ENCODE results near the gene AHCYL2. TPM values are rescaled to one million over a fixed set of nuclear protein-coding genes. Genes with fewer than 3 reads are reported as not detected.

The AHCYL2 gene
- total RNA-seq, 4 donors from 2014 or later, result 33.5 to 61.2 (median 41.7) TPM

GRCh38 chr7:129427526-129428045 lies 202.8 kb downstream of the AHCYL2 start:
- Histone ChIP-seq H3K9me3 (no peaks in the 10 kb centered on the region), H3K4me1 (no peaks in the 10 kb centered on the region), H3K27ac (no peak overlapping the region), H3K27me3 (no peaks in the 10 kb centered on the region), H3K36me3 (peaks cover 30% of the 10 kb centered on the region), H3K4me3 (no peak overlapping the region)
- DNase-seq (ENCODE audit: low spot score in 2 of 2), result no peak
- WGBS, result 42% methylated on average over 2 of the region's 2 CpGs
- TF ChIP-seq POLR2A (IDR thresholded peaks at IDR 0.05), result no peak
- no peak for TF ChIP-seq CTCF (IDR thresholded peaks at IDR 0.05)
- no peak for TF ChIP-seq EP300 (IDR thresholded peaks at IDR 0.05)
- TF ChIP-seq POLR2AphosphoS5 (IDR thresholded peaks at IDR 0.05), result no peak

- Histone ChIP-seq H3K36me3 (peaks cover under 1% of the 10 kb centered on the region), H3K9me3 (no peaks in the 10 kb centered on the region), H3K27me3 (peaks cover 13% of the 10 kb centered on the region), H3K4me3 (no peak overlapping the region), H3K27ac (no peak overlapping the region), H3K4me1 (peaks cover 15% of the 10 kb centered on the region)
- TF ChIP-seq EP300 (IDR thresholded peaks at IDR 0.05), result no peak
- TF ChIP-seq CTCF (IDR thresholded peaks at IDR 0.05), result no peak
- no peak for TF ChIP-seq POLR2A (IDR thresholded peaks at IDR 0.05)
- TF ChIP-seq POLR2AphosphoS5 (IDR thresholded peaks at IDR 0.05), result no peak
- no peak for DNase-seq (ENCODE audit: low spot score in 2 of 2)
- WGBS, result 67% methylated on average over 8 of the region's 8 CpGs
These were observed 207.2 kb downstream of the AHCYL2 start for GRCh38 chr7:129431911-129432643.

GRCh38 chr7:129433847-129434674 lies 209.2 kb downstream of the AHCYL2 start, which contains the start of gene STRIP2:
STRIP2 (plus strand) TSS chr7:129434432; CDS start chr7:129434473, 41 bp downstream.
- WGBS, result under 1% methylated on average over 46 of the region's 75 CpGs
- TF ChIP-seq CTCF (IDR thresholded peaks at IDR 0.05) (no peak), POLR2AphosphoS5 (IDR thresholded peaks at IDR 0.05) (no peak), POLR2A (IDR thresholded peaks at IDR 0.05) (no peak)
- H3K4me1 ChIP-seq, result peaks cover 15% of the 10 kb centered on the region
- no peak within 1 kb of the TSS for H3K27ac ChIP-seq
- no peaks in the 10 kb centered on the region for H3K9me3 ChIP-seq
- DNase-seq (ENCODE audit: low spot score in 2 of 2), result peak; percentile 94 to 97
- H3K27me3 ChIP-seq, result peaks cover 13% of the 10 kb centered on the region
- peak within 1 kb of the TSS; percentile 71 for H3K4me3 ChIP-seq
- H3K36me3 ChIP-seq, result no peaks in the 10 kb centered on the region

GRCh38 chr7:129434675-129435318 lies 210.0 kb downstream of the AHCYL2 start:
- H3K9me3 ChIP-seq, result no peaks in the 10 kb centered on the region
- H3K36me3 ChIP-seq, result no peaks in the 10 kb centered on the region
- no peak for DNase-seq (ENCODE audit: low spot score in 2 of 2)
- TF ChIP-seq POLR2AphosphoS5 (IDR thresholded peaks at IDR 0.05) (no peak), EP300 (IDR thresholded peaks at IDR 0.05) (no peak), CTCF (IDR thresholded peaks at IDR 0.05) (no peak), POLR2A (IDR thresholded peaks at IDR 0.05) (no peak)
- WGBS, result under 1% methylated on average over 30 of the region's 44 CpGs
- H3K27me3 ChIP-seq, result peaks cover 13% of the 10 kb centered on the region
- H3K4me1 ChIP-seq, result peaks cover 15% of the 10 kb centered on the region
- H3K4me3 ChIP-seq, result peak overlapping the region; percentile 71
- H3K27ac ChIP-seq, result no peak overlapping the region
